GM12878 (cell line): Measurements from ENCODE around the gene EIF2B1. TPM values are rescaled to one million over a fixed set of nuclear protein-coding genes. Genes with fewer than 3 reads are reported as not detected.
"Not testable (repeated sequence)": the region's sequence is repeated elsewhere in the genome, so short reads cannot be mapped to it uniquely, and the experiment has no call there.

ENCODE experiments used
- ATAC-seq: fragments of 200-7000 bp; cut with Tn5 transposase; 3 replicates; pipeline ENCODE4 v1.9.1; 2020; ENCODE audit warnings: mild to moderate bottlenecking, moderate library complexity
- BruUV-seq: library from RNA; stranded (reverse); fragments of 400-500 nt; replicated peaks from 2 replicates; lab custom pipeline; 2021; lab: Mats Ljungman, UMichigan
- CTCF ChIA-PET: fragments of 300-600 bp; sonication (Branson Sonifier 250); formaldehyde crosslinking; extraction: SDS; loops from one replicate; lab custom pipeline; 2021; ENCODE audit warnings: inconsistent platforms; lab: Yijun Ruan, JAX
- POLR2A ChIA-PET: fragments of 350-600 bp; formaldehyde crosslinking; extraction: SDS; loops from one replicate; lab custom pipeline; 2021; ENCODE audit warnings: inconsistent platforms; lab: Charles Lee
- RAD21 ChIA-PET: fragments of 300-600 bp; sonication (Branson Sonifier 250); formaldehyde crosslinking; loops from one replicate; lab custom pipeline; 2023; ENCODE audit warnings: antibody characterized with exemption; ENCODE audit not compliant: unreplicated experiment; lab: Charles Lee
- SMC1A ChIA-PET: fragments of 300-600 bp; sonication (Branson Sonifier 250); formaldehyde crosslinking; loops from one replicate; lab custom pipeline; 2023; ENCODE audit not compliant: unreplicated experiment, uncharacterized antibody; lab: Charles Lee
- DNase-seq: peaks from one replicate; pipeline ENCODE4 v3.0.0-alpha.2; 2011; ENCODE audit warnings: low read depth, low spot score
- FAIRE-seq: peaks from 3 replicates; lab custom pipeline; 2011; peaks lifted over from hg19 to GRCh38; lab: Jason Lieb, UNC
- H2AFZ ChIP-seq: 2 replicates; pipeline ENCODE4 v1.6.0; 2011; ENCODE audit warnings: low read depth, low read length, control low read depth; ENCODE audit not compliant: control insufficient read depth
- H3K27ac ChIP-seq: 2 replicates; pipeline ENCODE4 v1.5.1; 2011; ENCODE audit warnings: control low read depth; ENCODE audit not compliant: control insufficient read depth, insufficient read depth
- H3K27me3 ChIP-seq, 2 experiments: replicated peaks in 1 of 2; 2 replicates each; pipeline versions ENCODE4 v1.6.0 to v1.6.1; 2011; ENCODE audit warnings: low read length in 1 of 2; ENCODE audit not compliant: control insufficient read depth in 2 of 2, insufficient read depth in 2 of 2
- H3K36me3 ChIP-seq, 2 experiments: 2 replicates each; pipeline ENCODE4 v1.5.1; 2011; ENCODE audit warnings: low read length in 1 of 2; ENCODE audit not compliant: control insufficient read depth in 2 of 2, insufficient read depth in 2 of 2
- H3K4me1 ChIP-seq: 2 replicates; pipeline ENCODE4 v1.6.1; 2011; ENCODE audit warnings: mild to moderate bottlenecking, low read length, moderate library complexity, mixed read lengths; ENCODE audit not compliant: control insufficient read depth, insufficient read depth
- H3K4me2 ChIP-seq: 2 replicates; pipeline ENCODE4 v1.6.0; 2011; ENCODE audit warnings: control low read depth; ENCODE audit not compliant: control insufficient read depth, insufficient read depth
- H3K4me3 ChIP-seq: fragments of 200-600 bp; sonication (generic); 2 replicates; pipeline ENCODE4 v1.5.1; 2016
- H3K79me2 ChIP-seq: 2 replicates; pipeline ENCODE4 v1.6.0; 2011; ENCODE audit warnings: low read length; ENCODE audit not compliant: control insufficient read depth, insufficient read depth
- H3K9ac ChIP-seq: 2 replicates; pipeline ENCODE4 v1.8.0; 2011; ENCODE audit warnings: low read length, control low read depth, mixed read lengths; ENCODE audit not compliant: control insufficient read depth, insufficient read depth
- H3K9me3 ChIP-seq: replicated peaks from 3 replicates; pipeline ENCODE4 v1.5.1; 2011; ENCODE audit warnings: mild to moderate bottlenecking, low read length; ENCODE audit not compliant: control insufficient read depth, insufficient read depth
- H4K20me1 ChIP-seq: 2 replicates; pipeline ENCODE4 v1.6.0; 2011; ENCODE audit not compliant: control insufficient read depth, insufficient read depth
- HDGF ChIP-seq: fragments of 450-650 bp; IDR thresholded peaks from 2 replicates; pipeline ENCODE4 v1.6.1; 2016; ENCODE audit warnings: antibody characterized with exemption
- WGBS: methylation state at CpG from one replicate; pipeline ENCODE4 v1.1.6; 2016; ENCODE audit warnings: low lambda C conversion rate; ENCODE audit not compliant: insufficient replicate concordance, insufficient coverage; ENCODE audit errors: missing lambda C conversion rate; 5-methylcytosine and 5-hydroxymethylcytosine counted together
- in situ Hi-C: fragments of 300-500 bp; cut with MboI; formaldehyde crosslinking; loops from 9 replicates; pipeline ENCODE4 v1.14.3; 2018; ENCODE audit warnings: mixed read lengths
- intact Hi-C: fragments of 100-400 bp; cut with micrococcal nuclease; formaldehyde crosslinking; loops from one replicate; pipeline ENCODE4 v1.14.2; 2022; ENCODE audit not compliant: unreplicated experiment
- polyA plus RNA-seq, 11 experiments: library from polyadenylated mRNA; depleted of rRNA in 4 of 11; unstranded in 6 of 11; stranded (reverse) in 5 of 11; fragments of >200 nt; fragmentation: Nextera tagmentation in 4 of 11; fragmentation: Illumina TruSeq in 1 of 11; extraction: Ambion mirVana in 4 of 11; extraction: Trizol in 1 of 11; gene quantifications; 1 replicate in 1 of 11; 2 replicates in 10 of 11; pipeline versions ENCODE4 v1.2.1 to v1.2.3, GENCODE V29; 2011 to 2016; ENCODE audit warnings: inconsistent platforms in 2 of 11, missing spikeins in 2 of 11, low read depth in 1 of 11
- total RNA-seq, 4 experiments: library from RNA; depleted of rRNA in 3 of 4; stranded (reverse); fragments of >200 nt in 3 of 4; fragmentation: Illumina TruSeq in 1 of 4; extraction: Trizol in 1 of 4; gene quantifications; 2 replicates each; pipeline versions ENCODE4 v1.2.1 to v1.2.3, GENCODE V29; 2013 to 2021

EIF2B1 gene
- total and polyA plus RNA-seq, 10 of the 15 experiments (the other 5 are each of a cell fraction or from before 2014, with no cell fraction given), result 17.6 to 131 (median 49.1) TPM

- H3K27ac ChIP-seq, DNase-seq, H3K36me3 ChIP-seq, H2AFZ ChIP-seq, H3K9me3 ChIP-seq, H3K4me3 ChIP-seq, RAD21 ChIA-PET, H3K9ac ChIP-seq, H3K27me3 ChIP-seq, H3K4me2 ChIP-seq, ATAC-seq, BruUV-seq, intact Hi-C loops, H4K20me1 ChIP-seq, FAIRE-seq, H3K4me1 ChIP-seq, in situ Hi-C loops: not testable (repeated sequence)
- ChIA-PET SMC1A (interaction anchor here (0.6 to 0.7 kb wide), 2 partner anchors 225 to 316 kb away, joined by 3 to 4 read pairs; no protein-coding TSS in a partner anchor), CTCF (interaction anchor here (1.3 kb wide), 1 partner anchor 23 kb away, joined by 5 read pairs; the partner anchor contains the start of gene DDX55), POLR2A (interaction anchor here (0.7 kb wide), 1 partner anchor 238 kb away, joined by 4 read pairs; no protein-coding TSS in a partner anchor)
- peaks cover 16% of the 10 kb centered on the region for H3K79me2 ChIP-seq
- 96% methylated on average over 4 of the region's 4 CpGs for WGBS
Measured at GRCh38 chr12:123578829-123579228, 54.7 kb downstream of the EIF2B1 start.

- no peak for TF ChIP-seq HDGF
- TF ChIP-seq, all 136 proteins: peak for 0
- intact Hi-C loops (no loop called here), in situ Hi-C loops (no loop called here)
- BruUV-seq, result no TSS peak
- ATAC-seq (no peak), FAIRE-seq (no peak), DNase-seq (no peak)
- ChIA-PET POLR2A (interaction anchor here (0.7 kb wide), 1 partner anchor 237 kb away, joined by 4 read pairs; no protein-coding TSS in a partner anchor), SMC1A (interaction anchor here (0.6 to 0.7 kb wide), 2 partner anchors 225 to 316 kb away, joined by 3 to 4 read pairs; no protein-coding TSS in a partner anchor), RAD21 (no interaction called here), CTCF (no interaction called here)
- peaks cover 13% of the 10 kb centered on the region for H3K79me2 ChIP-seq
- no peaks in the 10 kb centered on the region; the same call in 2 of the 3 replicates for H3K9me3 ChIP-seq
- H2AFZ ChIP-seq, result no peak overlapping the region
- no peaks in the 10 kb centered on the region for H4K20me1 ChIP-seq
- no peaks in the 10 kb centered on the region for H3K27me3 ChIP-seq
- H3K4me1 ChIP-seq, result peaks cover 8% of the 10 kb centered on the region
- 78% methylated on average over 3 of the region's 3 CpGs for WGBS
- no peak overlapping the region for H3K9ac ChIP-seq
- H3K4me2 ChIP-seq, result no peak overlapping the region
- no peak overlapping the region for H3K27ac ChIP-seq
- H3K4me3 ChIP-seq, result no peak overlapping the region
- H3K36me3 ChIP-seq, result no peaks in the 10 kb centered on the region
Measured at GRCh38 chr12:123578243-123578642, 55.2 kb downstream of the EIF2B1 start.
